Kidney epithelial cell (primary cell): ENCODE measurements around the gene LRRC70. TPM values are rescaled to one million over a fixed set of nuclear protein-coding genes. Genes with fewer than 3 reads are reported as not detected.
"Not testable (repeated sequence)": the region's sequence is repeated elsewhere in the genome, so short reads cannot be mapped to it uniquely, and the experiment has no call there.

Experiments
- DNase-seq: peaks from one replicate; pipeline ENCODE4 v3.0.0-alpha.2; 2010; ENCODE audit warnings: low read depth
- H3K27me3 ChIP-seq: 2 replicates; pipeline ENCODE4 v1.6.0; 2011; ENCODE audit warnings: low read length; ENCODE audit not compliant: control insufficient read depth, insufficient read depth
- H3K36me3 ChIP-seq: 2 replicates; pipeline ENCODE4 v1.5.1; 2011; ENCODE audit warnings: low read length; ENCODE audit not compliant: control insufficient read depth, insufficient read depth
- H3K4me3 ChIP-seq: 2 replicates; pipeline ENCODE4 v1.5.1; 2011; ENCODE audit warnings: low read depth, mild to moderate bottlenecking, control low read depth, low read length
- CTCF ChIP-seq: IDR thresholded peaks from 2 replicates; pipeline ENCODE4 v1.5.1; 2011; ENCODE audit warnings: mild to moderate bottlenecking, moderate library complexity, low read length, control low read depth, inconsistent platforms; ENCODE audit not compliant: insufficient read depth, poor library complexity, severe bottlenecking
- total RNA-seq: library from RNA; depleted of rRNA; stranded (reverse); fragments of >200 nt; gene quantifications from 2 replicates; pipeline ENCODE4 v1.2.3, GENCODE V29; 2015

LRRC70 gene
- total RNA-seq, 1 donor from 2014 or later = 0.25 TPM

- no peak for TF ChIP-seq CTCF
These were observed 42.7 kb downstream of the LRRC70 start for GRCh38 chr5:62621280-62621679.

GRCh38 chr5:62623271-62623670 is 44.7 kb downstream of the LRRC70 start:
- Histone ChIP-seq H3K4me3 (no peak overlapping the region), H3K27me3 (no peaks in the 10 kb centered on the region), H3K36me3 (no peaks in the 10 kb centered on the region)
- DNase-seq = no peak
- TF ChIP-seq CTCF = no peak

More at GRCh38 chr5:62621280-62621679, 42.7 kb downstream of the LRRC70 start:
- H3K4me3 ChIP-seq = no peak overlapping the region
- no peaks in the 10 kb centered on the region for H3K36me3 ChIP-seq
- no peak for DNase-seq
- no peaks in the 10 kb centered on the region for H3K27me3 ChIP-seq

GRCh38 chr5:62624436-62624835 is 45.8 kb downstream of the LRRC70 start:
- H3K36me3 ChIP-seq, H3K27me3 ChIP-seq, H3K4me3 ChIP-seq, DNase-seq: not testable (repeated sequence)

- no peak for DNase-seq
- Histone ChIP-seq H3K36me3 (no peaks in the 10 kb centered on the region), H3K27me3 (no peaks in the 10 kb centered on the region), H3K4me3 (no peak overlapping the region)
- no peak for TF ChIP-seq CTCF
These were observed 47.9 kb downstream of the LRRC70 start for GRCh38 chr5:62626534-62626933.

GRCh38 chr5:62627121-62627520 is 48.5 kb downstream of the LRRC70 start:
- Histone ChIP-seq H3K36me3 (no peaks in the 10 kb centered on the region), H3K27me3 (no peaks in the 10 kb centered on the region), H3K4me3 (no peak overlapping the region)
- no peak for TF ChIP-seq CTCF
- no peak for DNase-seq

GRCh38 chr5:62627901-62628300 is 49.3 kb downstream of the LRRC70 start:
- no peak overlapping the region for H3K4me3 ChIP-seq
- no peak for TF ChIP-seq CTCF
- H3K36me3 ChIP-seq = no peaks in the 10 kb centered on the region
- DNase-seq = no peak
- H3K27me3 ChIP-seq = no peaks in the 10 kb centered on the region

Other genes starting within 250 kb of the LRRC70 start
- 20.2 and 23.4 TPM in 2 replicates for gene DIMT1, start 174.9 kb upstream of the LRRC70 start, total RNA-seq
- gene IPO11, start 166.1 kb upstream of the LRRC70 start, total RNA-seq = 14.1 and 18.3 TPM in 2 replicates